Neural progenitor cell (in vitro differentiated cells): ENCODE results near the gene RNF4.

ENCODE experiments used
- EZH2 ChIP-seq: fragments of 200-600 bp; sonication (generic); IDR thresholded peaks from 2 replicates; pipeline ENCODE4 v1.6.1; 2017; ENCODE audit warnings: antibody characterized with exemption, mild to moderate bottlenecking, moderate library complexity
- EZH2phosphoT487 ChIP-seq: fragments of 200-600 bp; sonication (generic); IDR thresholded peaks from 2 replicates; pipeline ENCODE4 v1.6.1; 2017; ENCODE audit warnings: antibody characterized with exemption
- TF ChIP-seq, protein P1 (sequence below): fragments of 200-600 bp; sonication (generic); IDR thresholded peaks from 2 replicates; pipeline ENCODE4 v1.5.1; 2017; ENCODE audit warnings: antibody characterized with exemption, mild to moderate bottlenecking

GRCh38 chr4:2470791-2471190 is 1.9 kb downstream of the RNF4 start:
- TF ChIP-seq, protein P1, sequence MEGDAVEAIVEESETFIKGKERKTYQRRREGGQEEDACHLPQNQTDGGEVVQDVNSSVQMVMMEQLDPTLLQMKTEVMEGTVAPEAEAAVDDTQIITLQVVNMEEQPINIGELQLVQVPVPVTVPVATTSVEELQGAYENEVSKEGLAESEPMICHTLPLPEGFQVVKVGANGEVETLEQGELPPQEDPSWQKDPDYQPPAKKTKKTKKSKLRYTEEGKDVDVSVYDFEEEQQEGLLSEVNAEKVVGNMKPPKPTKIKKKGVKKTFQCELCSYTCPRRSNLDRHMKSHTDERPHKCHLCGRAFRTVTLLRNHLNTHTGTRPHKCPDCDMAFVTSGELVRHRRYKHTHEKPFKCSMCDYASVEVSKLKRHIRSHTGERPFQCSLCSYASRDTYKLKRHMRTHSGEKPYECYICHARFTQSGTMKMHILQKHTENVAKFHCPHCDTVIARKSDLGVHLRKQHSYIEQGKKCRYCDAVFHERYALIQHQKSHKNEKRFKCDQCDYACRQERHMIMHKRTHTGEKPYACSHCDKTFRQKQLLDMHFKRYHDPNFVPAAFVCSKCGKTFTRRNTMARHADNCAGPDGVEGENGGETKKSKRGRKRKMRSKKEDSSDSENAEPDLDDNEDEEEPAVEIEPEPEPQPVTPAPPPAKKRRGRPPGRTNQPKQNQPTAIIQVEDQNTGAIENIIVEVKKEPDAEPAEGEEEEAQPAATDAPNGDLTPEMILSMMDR: no peak
- TF ChIP-seq EZH2phosphoT487 (no peak), EZH2 (no peak)
